CD4-positive, alpha-beta T cell (primary cell): ENCODE data around the gene CCL14. TPM values are rescaled to one million over a fixed set of nuclear protein-coding genes. Genes with fewer than 3 reads are reported as not detected.

Source experiments
- ATAC-seq: fragments of 200-7000 bp; cut with Tn5 transposase; one replicate; pipeline ENCODE4 v1.10.0; 2022; ENCODE audit warnings: mild to moderate bottlenecking; ENCODE audit not compliant: poor library complexity
- CTCF ChIA-PET: fragments of 350-600 bp; sonication (Branson Sonifier 250); formaldehyde crosslinking; loops from one replicate; lab custom pipeline; 2021; ENCODE audit warnings: antibody characterized with exemption, inconsistent platforms; lab: Charles Lee
- POLR2A ChIA-PET: fragments of 350-600 bp; sonication (Branson Sonifier 250); formaldehyde crosslinking; loops from one replicate; lab custom pipeline; 2021; ENCODE audit warnings: antibody characterized with exemption, inconsistent platforms; lab: Charles Lee
- DNase-seq, 14 experiments: peaks; one replicate each; pipeline ENCODE4 v3.0.0-alpha.2; 2013 to 2020; ENCODE audit warnings: mixed read lengths in 2 of 14
- H3K27ac ChIP-seq, 2 donors: one replicate each; pipeline versions ENCODE4 v1.5.1 to v1.7.0; 2013; ENCODE audit warnings: low read length in 2 of 2, low read depth in 1 of 2, mild to moderate bottlenecking in 1 of 2
- H3K27me3 ChIP-seq, 2 experiments: 1 replicate in 1 of 2; 2 replicates in 1 of 2; pipeline versions ENCODE4 v1.6.1 to v1.7.0; 2013; ENCODE audit warnings: low read length in 2 of 2, control low read depth in 1 of 2, mild to moderate bottlenecking in 1 of 2, moderate library complexity in 1 of 2; ENCODE audit not compliant: insufficient read depth in 2 of 2, control insufficient read depth in 1 of 2
- H3K36me3 ChIP-seq: one replicate; pipeline ENCODE4 v1.6.1; 2013; ENCODE audit warnings: low read length, control low read depth; ENCODE audit not compliant: insufficient read depth
- H3K4me1 ChIP-seq: one replicate; pipeline ENCODE4 v1.6.1; 2013; ENCODE audit warnings: low read length, control low read depth; ENCODE audit not compliant: insufficient read depth
- H3K4me3 ChIP-seq: one replicate; pipeline ENCODE4 v1.5.1; 2013; ENCODE audit warnings: mild to moderate bottlenecking, low read length, moderate library complexity
- H3K9me3 ChIP-seq, 2 experiments: 1 replicate in 1 of 2; 2 replicates in 1 of 2; pipeline versions ENCODE4 v1.6.1 to v1.7.0; 2013; ENCODE audit warnings: low read length in 2 of 2, mild to moderate bottlenecking in 2 of 2, control low read depth in 1 of 2, moderate library complexity in 1 of 2; ENCODE audit not compliant: control insufficient read depth in 1 of 2, insufficient read depth in 1 of 2
- H3K27ac Mint-ChIP-seq: one replicate; pipeline ENCODE4 v1.8.0; 2020; ENCODE audit warnings: mixed read lengths
- H3K27me3 Mint-ChIP-seq: one replicate; pipeline ENCODE4 v1.8.0; 2021; ENCODE audit warnings: mixed read lengths
- H3K36me3 Mint-ChIP-seq: one replicate; pipeline ENCODE4 v1.8.0; 2021; ENCODE audit warnings: low read depth, mixed read lengths
- H3K4me1 Mint-ChIP-seq: one replicate; pipeline ENCODE4 v1.8.0; 2021; ENCODE audit warnings: low read depth, mixed read lengths
- H3K4me3 Mint-ChIP-seq: one replicate; pipeline ENCODE4 v1.8.0; 2020; ENCODE audit warnings: mild to moderate bottlenecking, mixed read lengths
- H3K9me3 Mint-ChIP-seq: one replicate; pipeline ENCODE4 v1.8.0; 2020; ENCODE audit warnings: mixed read lengths
- CTCF ChIP-seq: fragments of 200-600 bp; IDR thresholded peaks from one replicate; pipeline ENCODE4 v1.8.0; 2022; ENCODE audit warnings: antibody characterized with exemption, mild to moderate bottlenecking
- intact Hi-C, 2 experiments: fragments of 100-400 bp; cut with DNase I in 1 of 2; cut with micrococcal nuclease in 1 of 2; formaldehyde crosslinking; loops; one replicate each; pipeline versions ENCODE4 v1.15.1 to v1.9.0; 2023 to 2025; cut with DNase I, micrococcal nuclease
- total RNA-seq, 174 experiments: library from RNA in 2 of 174; stranded (reverse) in 2 of 174; gene quantifications; one replicate each; pipeline ENCODE4 v1.2.3 and lab custom pipeline; 2021 to 2026

CCL14 gene
- total RNA-seq, 2 experiments from 2014 or later = not detected

- ChIA-PET POLR2A (no interaction called here), CTCF (no interaction called here)
- H3K4me1 ChIP-seq = no peaks in the 10 kb centered on the region
- peaks cover 0 to 4% of the 10 kb centered on the region in 2 experiments for H3K9me3 ChIP-seq
- no peak overlapping the region for H3K4me3 ChIP-seq
- no peak for ATAC-seq
- no peaks in the 10 kb centered on the region for H3K36me3 ChIP-seq
- no peak for TF ChIP-seq CTCF
- peaks cover 5% of the 10 kb centered on the region for H3K4me1 Mint-ChIP-seq
- no peak overlapping the region for H3K4me3 Mint-ChIP-seq
- intact Hi-C loops = no loop called here
- H3K27me3 Mint-ChIP-seq = peaks cover 6% of the 10 kb centered on the region
- H3K27ac ChIP-seq = no peak overlapping the region
- H3K9me3 Mint-ChIP-seq = no peaks in the 10 kb centered on the region
- no peak overlapping the region for H3K27ac Mint-ChIP-seq
- H3K36me3 Mint-ChIP-seq = no peaks in the 10 kb centered on the region
- H3K27me3 ChIP-seq = no peaks in the 10 kb centered on the region
- peak in 1 of 14 experiments; percentile 21 for DNase-seq
Observed at GRCh38 chr17:36004594-36005108, 18.1 kb upstream of the CCL14 start.

GRCh38 chr17:36002631-36003030 lies 16.1 kb upstream of the CCL14 start:
- H3K9me3 ChIP-seq = no peaks in the 10 kb centered on the region
- ChIA-PET POLR2A (no interaction called here), CTCF (no interaction called here)
- intact Hi-C loops = no loop called here
- H3K4me3 ChIP-seq = no peak overlapping the region
- no peaks in the 10 kb centered on the region for H3K9me3 Mint-ChIP-seq
- no peaks in the 10 kb centered on the region for H3K27me3 ChIP-seq
- no peak overlapping the region for H3K27ac ChIP-seq
- no peak for ATAC-seq
- H3K4me1 ChIP-seq = no peaks in the 10 kb centered on the region
- no peak for TF ChIP-seq CTCF
- peaks cover 6% of the 10 kb centered on the region for H3K27me3 Mint-ChIP-seq
- H3K27ac Mint-ChIP-seq = no peak overlapping the region
- peaks cover 5% of the 10 kb centered on the region for H3K4me1 Mint-ChIP-seq
- no peaks in the 10 kb centered on the region for H3K36me3 ChIP-seq
- no peak overlapping the region for H3K4me3 Mint-ChIP-seq
- no peaks in the 10 kb centered on the region for H3K36me3 Mint-ChIP-seq
- no peak for DNase-seq

GRCh38 chr17:36001862-36002603 lies 15.5 kb upstream of the CCL14 start:
- Histone ChIP-seq H3K27me3 (no peaks in the 10 kb centered on the region), H3K27ac (no peak overlapping the region), H3K36me3 (no peaks in the 10 kb centered on the region), H3K4me1 (no peaks in the 10 kb centered on the region), H3K4me3 (no peak overlapping the region), H3K9me3 (no peaks in the 10 kb centered on the region)
- no peak overlapping the region for H3K4me3 Mint-ChIP-seq
- no peaks in the 10 kb centered on the region for H3K36me3 Mint-ChIP-seq
- CTCF ChIA-PET = no interaction called here
- intact Hi-C loops = no loop called here
- peaks cover 5% of the 10 kb centered on the region for H3K4me1 Mint-ChIP-seq
- DNase-seq (no peak), ATAC-seq (no peak)
- POLR2A ChIA-PET = no interaction called here
- peaks cover 6% of the 10 kb centered on the region for H3K27me3 Mint-ChIP-seq
- H3K9me3 Mint-ChIP-seq = no peaks in the 10 kb centered on the region
- no peak for TF ChIP-seq CTCF
- H3K27ac Mint-ChIP-seq = no peak overlapping the region
